Effector memory CD4-positive, alpha-beta T cell (primary cell): ENCODE results near the gene TMEM141.

Source experiments
- DNase-seq, 3 donors: peaks; one replicate each; pipeline ENCODE4 v3.0.0-alpha.2; 2020
- H3K27ac ChIP-seq: 2 replicates; pipeline ENCODE4 v1.7.0; 2013; ENCODE audit warnings: mild to moderate bottlenecking, low read length, moderate library complexity; ENCODE audit not compliant: insufficient read depth, poor library complexity, severe bottlenecking
- H3K27me3 ChIP-seq: replicated peaks from 2 replicates; pipeline ENCODE4 v1.7.0; 2013; ENCODE audit warnings: mild to moderate bottlenecking, low read length; ENCODE audit not compliant: insufficient read depth, control insufficient read depth, poor library complexity, severe bottlenecking
- H3K36me3 ChIP-seq: 2 replicates; pipeline ENCODE4 v1.7.0; 2013; ENCODE audit warnings: mild to moderate bottlenecking, low read length, moderate library complexity; ENCODE audit not compliant: control insufficient read depth, insufficient read depth
- H3K4me1 ChIP-seq: 2 replicates; pipeline ENCODE4 v1.7.0; 2013; ENCODE audit warnings: low read length, mild to moderate bottlenecking; ENCODE audit not compliant: control insufficient read depth, insufficient read depth, poor library complexity, severe bottlenecking
- H3K4me3 ChIP-seq: 2 replicates; pipeline ENCODE4 v1.7.0; 2013; ENCODE audit warnings: low read length, low read depth, mild to moderate bottlenecking; ENCODE audit not compliant: insufficient read depth, poor library complexity, severe bottlenecking
- H3K9me3 ChIP-seq: 2 replicates; pipeline ENCODE4 v1.7.0; 2013; ENCODE audit warnings: mild to moderate bottlenecking, low read length, moderate library complexity; ENCODE audit not compliant: control insufficient read depth

Gene TMEM141

DNA sequence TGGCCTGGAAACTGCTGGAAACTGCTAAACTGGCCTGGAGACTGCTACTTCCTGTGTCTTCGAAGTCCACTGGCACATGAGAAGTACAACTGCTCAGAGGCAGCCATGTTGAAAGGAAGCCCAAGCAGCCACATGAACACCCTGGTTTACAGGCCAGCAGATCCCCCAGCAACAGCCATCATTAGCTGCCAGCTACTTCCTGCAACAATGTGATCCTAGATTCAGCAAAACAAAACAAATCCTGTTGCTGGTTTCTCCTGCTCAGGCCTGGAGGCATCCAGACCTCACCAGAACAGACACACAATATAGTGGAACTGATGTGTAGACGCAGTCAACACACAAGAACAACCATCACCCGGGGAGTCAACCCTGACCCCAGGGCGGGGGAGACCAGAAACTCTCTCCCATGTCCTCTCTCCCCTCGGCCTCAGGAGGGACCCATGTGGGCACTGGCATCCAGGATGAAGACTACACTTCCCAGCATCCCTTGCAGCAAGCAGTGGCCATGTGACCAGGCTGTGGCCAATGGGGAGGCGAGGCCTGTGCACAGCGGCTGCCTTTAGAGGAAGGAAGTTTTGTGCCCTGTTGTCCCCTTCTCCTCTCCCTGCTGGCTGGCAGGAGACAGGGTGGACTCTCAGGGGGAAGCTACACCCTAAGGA is 17.6 kb upstream of the TMEM141 start:
- Histone ChIP-seq H3K36me3 (no peaks in the 10 kb centered on the region), H3K9me3 (no peaks in the 10 kb centered on the region), H3K4me3 (no peak overlapping the region), H3K27ac (no peak overlapping the region), H3K27me3 (no peaks in the 10 kb centered on the region), H3K4me1 (no peaks in the 10 kb centered on the region)
- no peak for DNase-seq

GRCh38 chr9:136774416-136775045 is 16.6 kb upstream of the TMEM141 start:
- H3K4me1 ChIP-seq, result no peaks in the 10 kb centered on the region
- H3K36me3 ChIP-seq, result no peaks in the 10 kb centered on the region
- no peaks in the 10 kb centered on the region for H3K27me3 ChIP-seq
- H3K4me3 ChIP-seq, result no peak overlapping the region
- H3K27ac ChIP-seq, result no peak overlapping the region
- no peaks in the 10 kb centered on the region for H3K9me3 ChIP-seq
- no peak for DNase-seq

DNA sequence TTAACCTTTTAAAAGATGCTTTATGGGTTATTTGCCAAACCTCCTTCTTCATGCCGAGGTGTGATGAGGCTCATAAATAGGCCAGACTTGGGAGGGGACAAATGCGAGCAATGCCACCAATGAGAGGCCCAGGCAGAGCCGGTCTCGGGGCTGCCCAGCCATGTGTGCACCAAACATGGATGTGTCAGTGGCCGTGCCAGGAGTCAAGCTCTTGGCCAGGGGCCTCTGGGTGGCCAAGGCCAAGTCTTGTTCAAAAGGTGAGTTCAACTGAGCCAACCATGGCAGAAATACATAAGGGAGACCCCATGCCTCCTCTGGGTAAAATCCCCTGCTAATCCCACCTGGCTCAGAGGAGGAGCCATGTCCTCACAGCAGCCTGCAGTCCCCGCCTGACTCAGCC is 16.0 kb upstream of the TMEM141 start:
- Histone ChIP-seq H3K36me3 (no peaks in the 10 kb centered on the region), H3K27me3 (no peaks in the 10 kb centered on the region), H3K27ac (no peak overlapping the region), H3K4me1 (no peaks in the 10 kb centered on the region), H3K4me3 (no peak overlapping the region), H3K9me3 (no peaks in the 10 kb centered on the region)
- DNase-seq, result no peak

- no peak for DNase-seq
- Histone ChIP-seq H3K36me3 (no peaks in the 10 kb centered on the region), H3K9me3 (no peaks in the 10 kb centered on the region), H3K27ac (no peak overlapping the region), H3K4me3 (no peak overlapping the region), H3K4me1 (no peaks in the 10 kb centered on the region), H3K27me3 (no peaks in the 10 kb centered on the region)
Observed at GRCh38 chr9:136776947-136777346, 14.2 kb upstream of the TMEM141 start.

- Histone ChIP-seq H3K27me3 (no peaks in the 10 kb centered on the region), H3K4me3 (no peak overlapping the region), H3K36me3 (no peaks in the 10 kb centered on the region), H3K4me1 (no peaks in the 10 kb centered on the region), H3K27ac (no peak overlapping the region), H3K9me3 (no peaks in the 10 kb centered on the region)
- DNase-seq, result no peak
Observed at GRCh38 chr9:136777359-136777758, 13.8 kb upstream of the TMEM141 start.

- Histone ChIP-seq H3K4me3 (no peak overlapping the region), H3K4me1 (no peaks in the 10 kb centered on the region), H3K9me3 (no peaks in the 10 kb centered on the region), H3K27me3 (no peaks in the 10 kb centered on the region), H3K36me3 (no peaks in the 10 kb centered on the region), H3K27ac (no peak overlapping the region)
- no peak for DNase-seq
Observed at GRCh38 chr9:136779808-136780207, 11.3 kb upstream of the TMEM141 start.

DNA sequence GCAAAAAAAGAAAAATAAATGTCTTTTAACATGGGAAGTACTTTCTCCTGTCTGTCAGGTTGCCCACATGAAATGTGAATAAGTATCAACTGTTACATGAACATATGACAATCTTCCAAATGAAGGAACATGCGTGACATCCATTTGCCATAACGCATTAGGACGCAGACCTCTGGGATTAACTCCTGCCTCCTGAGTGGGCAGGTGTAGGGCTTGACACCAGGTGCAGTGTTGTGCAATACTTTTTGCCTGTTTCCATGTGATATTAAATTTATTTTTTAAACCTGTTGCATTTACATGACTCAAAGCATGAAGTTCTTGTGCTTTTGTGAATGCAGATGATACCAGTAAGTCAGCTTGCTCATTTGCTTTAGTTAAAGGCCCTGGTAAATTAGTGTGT is 8.7 kb upstream of the TMEM141 start:
- Histone ChIP-seq H3K4me3 (no peak overlapping the region), H3K9me3 (no peaks in the 10 kb centered on the region), H3K4me1 (no peaks in the 10 kb centered on the region), H3K27me3 (no peaks in the 10 kb centered on the region), H3K27ac (no peak overlapping the region), H3K36me3 (no peaks in the 10 kb centered on the region)
- no peak for DNase-seq

GRCh38 chr9:136784249-136784996 is 6.7 kb upstream of the TMEM141 start:
- no peaks in the 10 kb centered on the region for H3K9me3 ChIP-seq
- peaks cover 5% of the 10 kb centered on the region for H3K4me1 ChIP-seq
- DNase-seq, result no peak

GRCh38 chr9:136784997-136785361 is 6.2 kb upstream of the TMEM141 start:
- H3K4me3 ChIP-seq, result no peak overlapping the region
- no peak for DNase-seq
- H3K27me3 ChIP-seq, result no peaks in the 10 kb centered on the region
- no peak overlapping the region for H3K27ac ChIP-seq
- no peaks in the 10 kb centered on the region for H3K9me3 ChIP-seq
- no peaks in the 10 kb centered on the region for H3K36me3 ChIP-seq
- peaks cover 5% of the 10 kb centered on the region for H3K4me1 ChIP-seq

More at GRCh38 chr9:136784249-136784996, 6.7 kb upstream of the TMEM141 start:
- H3K27me3 ChIP-seq, result no peaks in the 10 kb centered on the region
- H3K36me3 ChIP-seq, result no peaks in the 10 kb centered on the region
- H3K4me3 ChIP-seq, result no peak overlapping the region
- H3K27ac ChIP-seq, result no peak overlapping the region
